DOHH2 (cell line): ENCODE data around the gene BABAM2.

Experiments
- H3F3A ChIP-seq: fragments of 200-600 bp; sonication (generic), shearing (Covaris generic); 2 replicates; pipeline ENCODE4 v1.6.0; 2016; ENCODE audit warnings: antibody characterized with exemption, mild to moderate bottlenecking; ENCODE audit not compliant: control insufficient read depth, insufficient read depth
- H3K27ac ChIP-seq: fragments of 200-600 bp; sonication (generic); 2 replicates; pipeline ENCODE4 v1.5.1; 2014; ENCODE audit warnings: low read depth, mild to moderate bottlenecking, low read length, moderate library complexity
- H3K27me3 ChIP-seq: fragments of 200-600 bp; sonication (generic); 2 replicates; pipeline ENCODE4 v1.6.1; 2014; ENCODE audit warnings: mild to moderate bottlenecking, low read length, mixed read lengths; ENCODE audit not compliant: control insufficient read depth
- H3K36me3 ChIP-seq: fragments of 200-600 bp; sonication (generic); 2 replicates; pipeline ENCODE4 v1.6.1; 2014; ENCODE audit warnings: mild to moderate bottlenecking, low read length, moderate library complexity, mixed read lengths; ENCODE audit not compliant: control insufficient read depth
- H3K4me1 ChIP-seq: fragments of 200-600 bp; sonication (generic); 2 replicates; pipeline ENCODE4 v1.6.1; 2014; ENCODE audit warnings: mild to moderate bottlenecking, low read length, mixed read lengths; ENCODE audit not compliant: control insufficient read depth
- H3K4me2 ChIP-seq: fragments of 200-600 bp; sonication (generic); 2 replicates; pipeline ENCODE4 v1.6.0; 2014; ENCODE audit warnings: mild to moderate bottlenecking, low read length, moderate library complexity
- H3K4me3 ChIP-seq: fragments of 200-600 bp; sonication (generic); 2 replicates; pipeline ENCODE4 v1.5.1; 2014; ENCODE audit warnings: mild to moderate bottlenecking, low read length, mixed read lengths
- H3K79me2 ChIP-seq: fragments of 200-600 bp; sonication (generic); 2 replicates; pipeline ENCODE4 v1.6.1; 2014; ENCODE audit warnings: mild to moderate bottlenecking, low read length, mixed read lengths; ENCODE audit not compliant: control insufficient read depth
- H3K9me2 ChIP-seq: fragments of 200-600 bp; sonication (generic); replicated peaks from 2 replicates; pipeline ENCODE4 v1.6.1; 2014; ENCODE audit warnings: mild to moderate bottlenecking, low read length, mixed read lengths; ENCODE audit not compliant: control insufficient read depth
- H3K9me3 ChIP-seq: fragments of 200-600 bp; sonication (generic); 2 replicates; pipeline ENCODE4 v1.6.1; 2014; ENCODE audit warnings: antibody characterized with exemption, low read length, mixed read lengths; ENCODE audit not compliant: control insufficient read depth, insufficient read depth
- H4K20me1 ChIP-seq: fragments of 200-600 bp; sonication (generic); 2 replicates; pipeline ENCODE4 v1.6.0; 2014; ENCODE audit warnings: low read depth, mild to moderate bottlenecking, antibody characterized with exemption, low read length, moderate library complexity; ENCODE audit not compliant: control insufficient read depth, insufficient read depth
- CTCF ChIP-seq: fragments of 200-600 bp; sonication (generic); IDR thresholded peaks from one replicate; pipeline ENCODE4 v1.5.1; 2014; ENCODE audit warnings: antibody characterized with exemption, mild to moderate bottlenecking, low read depth, low read length; ENCODE audit not compliant: poor library complexity, severe bottlenecking
- EZH2phosphoT487 ChIP-seq: fragments of 200-600 bp; sonication (generic); IDR thresholded peaks from 2 replicates; pipeline ENCODE4 v1.6.1; 2017; ENCODE audit warnings: borderline replicate concordance, mild to moderate bottlenecking, antibody characterized with exemption, low read length, moderate library complexity, mixed read lengths

The BABAM2 gene

GRCh38 chr2:28049899-28050298, 159.4 kb downstream of the BABAM2 start:
- no peak overlapping the region for H3K4me3 ChIP-seq
- H3K9me2 ChIP-seq = no peaks in the 10 kb centered on the region
- H3K36me3 ChIP-seq = no peaks in the 10 kb centered on the region
- H3F3A ChIP-seq = no peaks in the 10 kb centered on the region
- no peak for TF ChIP-seq CTCF
- no peaks in the 10 kb centered on the region for H3K79me2 ChIP-seq
- H3K27me3 ChIP-seq = no peaks in the 10 kb centered on the region
- no peak overlapping the region for H3K27ac ChIP-seq
- no peaks in the 10 kb centered on the region for H3K9me3 ChIP-seq
- no peaks in the 10 kb centered on the region for H4K20me1 ChIP-seq
- no peak overlapping the region for H3K4me2 ChIP-seq
- no peaks in the 10 kb centered on the region for H3K4me1 ChIP-seq

GRCh38 chr2:28052691-28053090, 162.2 kb downstream of the BABAM2 start:
- Histone ChIP-seq H3F3A (no peaks in the 10 kb centered on the region), H3K9me2 (no peaks in the 10 kb centered on the region), H4K20me1 (no peaks in the 10 kb centered on the region), H3K4me2 (no peak overlapping the region), H3K4me1 (no peaks in the 10 kb centered on the region), H3K9me3 (no peaks in the 10 kb centered on the region), H3K79me2 (no peaks in the 10 kb centered on the region), H3K27me3 (no peaks in the 10 kb centered on the region), H3K27ac (no peak overlapping the region), H3K36me3 (no peaks in the 10 kb centered on the region), H3K4me3 (no peak overlapping the region)
- no peak for TF ChIP-seq EZH2phosphoT487
- TF ChIP-seq CTCF = no peak

GRCh38 chr2:28053597-28053996, 163.1 kb downstream of the BABAM2 start:
- H3K9me3 ChIP-seq = no peaks in the 10 kb centered on the region
- H3K4me2 ChIP-seq = no peak overlapping the region
- no peaks in the 10 kb centered on the region for H3K4me1 ChIP-seq
- no peaks in the 10 kb centered on the region for H3K9me2 ChIP-seq
- H4K20me1 ChIP-seq = no peaks in the 10 kb centered on the region
- no peaks in the 10 kb centered on the region for H3K36me3 ChIP-seq
- H3F3A ChIP-seq = no peaks in the 10 kb centered on the region
- no peaks in the 10 kb centered on the region for H3K27me3 ChIP-seq
- H3K79me2 ChIP-seq = no peaks in the 10 kb centered on the region
- H3K4me3 ChIP-seq = no peak overlapping the region
- H3K27ac ChIP-seq = no peak overlapping the region
- TF ChIP-seq EZH2phosphoT487 (no peak), CTCF (no peak)

GRCh38 chr2:28054916-28055315, 164.4 kb downstream of the BABAM2 start:
- H3K4me3 ChIP-seq = no peak overlapping the region
- no peaks in the 10 kb centered on the region for H3K36me3 ChIP-seq

More at GRCh38 chr2:28054916-28055315, 164.4 kb downstream of the BABAM2 start:
- Histone ChIP-seq H3K4me1 (no peaks in the 10 kb centered on the region), H3K9me3 (no peaks in the 10 kb centered on the region), H3K4me2 (no peak overlapping the region), H3K9me2 (no peaks in the 10 kb centered on the region), H3K27ac (no peak overlapping the region), H4K20me1 (no peaks in the 10 kb centered on the region), H3K79me2 (no peaks in the 10 kb centered on the region), H3F3A (no peaks in the 10 kb centered on the region), H3K27me3 (no peaks in the 10 kb centered on the region)
- no peak for TF ChIP-seq CTCF
- TF ChIP-seq EZH2phosphoT487 = no peak
